H9 (cell line): ENCODE measurements around the gene NUDT7. TPM values are rescaled to one million over a fixed set of nuclear protein-coding genes. Genes with fewer than 3 reads are reported as not detected.

Source experiments
- DNase-seq: peaks from one replicate; pipeline ENCODE4 v3.0.0-alpha.2; 2017
- H2AFZ ChIP-seq: one replicate; pipeline ENCODE4 v1.6.1; 2013; ENCODE audit warnings: mild to moderate bottlenecking, low read length, control low read depth, moderate library complexity
- H2AK5ac ChIP-seq: 2 replicates; pipeline ENCODE4 v1.6.1; 2013; ENCODE audit warnings: low read length, control low read depth, mixed read lengths; ENCODE audit not compliant: insufficient read length
- H2BK120ac ChIP-seq: one replicate; pipeline ENCODE4 v1.6.1; 2013; ENCODE audit warnings: low read depth, mild to moderate bottlenecking, low read length, control low read depth, inconsistent platforms; ENCODE audit not compliant: poor library complexity, severe bottlenecking
- H2BK12ac ChIP-seq: 2 replicates; pipeline ENCODE4 v1.6.1; 2013; ENCODE audit warnings: low read length, control low read depth, mixed read lengths, low read depth; ENCODE audit not compliant: insufficient read length
- H2BK15ac ChIP-seq: 2 replicates; pipeline ENCODE4 v1.6.1; 2013; ENCODE audit warnings: low read depth, low read length, control low read depth
- H2BK20ac ChIP-seq: one replicate; pipeline ENCODE4 v1.6.1; 2013; ENCODE audit warnings: low read depth, mild to moderate bottlenecking, low read length, control low read depth, inconsistent platforms; ENCODE audit not compliant: poor library complexity, severe bottlenecking
- H2BK5ac ChIP-seq: 2 replicates; pipeline ENCODE4 v1.6.1; 2013; ENCODE audit warnings: low read length, control low read depth, mixed read lengths; ENCODE audit not compliant: insufficient read length
- H3K14ac ChIP-seq: 2 replicates; pipeline ENCODE4 v1.6.1; 2013; ENCODE audit warnings: low read length, control low read depth; ENCODE audit not compliant: insufficient read depth
- H3K18ac ChIP-seq: 2 replicates; pipeline ENCODE4 v1.6.1; 2013; ENCODE audit warnings: low read depth, mild to moderate bottlenecking, mixed read lengths, low read length, control low read depth; ENCODE audit not compliant: insufficient read length
- H3K23ac ChIP-seq: 2 replicates; pipeline ENCODE4 v1.6.1; 2013; ENCODE audit warnings: low read length, control low read depth, mixed read lengths, low read depth; ENCODE audit not compliant: insufficient read length
- H3K23me2 ChIP-seq: 2 replicates; pipeline ENCODE4 v1.6.1; 2013; ENCODE audit warnings: low read depth, mild to moderate bottlenecking, mixed read lengths, low read length, control low read depth; ENCODE audit not compliant: insufficient read length, poor library complexity, severe bottlenecking
- H3K27ac ChIP-seq: 2 replicates; pipeline ENCODE4 v1.5.1; 2013; ENCODE audit warnings: low read length, control low read depth, mixed read lengths, low read depth; ENCODE audit not compliant: insufficient read length
- H3K27me3 ChIP-seq: 2 replicates; pipeline ENCODE4 v1.6.1; 2013; ENCODE audit warnings: low read length, control low read depth, inconsistent platforms; ENCODE audit not compliant: insufficient read depth
- H3K4ac ChIP-seq: 2 replicates; pipeline ENCODE4 v1.6.1; 2013; ENCODE audit warnings: low read depth, mild to moderate bottlenecking, control low read depth, inconsistent platforms, low read length, moderate library complexity
- H3K4me1 ChIP-seq: 2 replicates; pipeline ENCODE4 v1.6.1; 2013; ENCODE audit warnings: low read length, control low read depth, inconsistent platforms; ENCODE audit not compliant: insufficient read depth
- H3K4me2 ChIP-seq: 2 replicates; pipeline ENCODE4 v1.6.1; 2013; ENCODE audit warnings: low read length, control low read depth, mixed read lengths; ENCODE audit not compliant: insufficient read length, insufficient read depth
- H3K56ac ChIP-seq: 2 replicates; pipeline ENCODE4 v1.6.1; 2013; ENCODE audit warnings: low read depth, mild to moderate bottlenecking, mixed read lengths, low read length, control low read depth; ENCODE audit not compliant: insufficient read length
- H3K79me1 ChIP-seq: 2 replicates; pipeline ENCODE4 v1.6.1; 2013; ENCODE audit warnings: low read depth, mild to moderate bottlenecking, moderate library complexity, low read length, control low read depth, inconsistent platforms; ENCODE audit not compliant: insufficient read depth, poor library complexity, severe bottlenecking
- H3K79me2 ChIP-seq: 2 replicates; pipeline ENCODE4 v1.6.1; 2013; ENCODE audit warnings: low read length, control low read depth, inconsistent platforms; ENCODE audit not compliant: insufficient read depth
- H3K9ac ChIP-seq: 2 replicates; pipeline ENCODE4 v1.6.1; 2013; ENCODE audit warnings: low read length, control low read depth, mixed read lengths; ENCODE audit not compliant: insufficient read length; ENCODE audit errors: extremely low read depth
- H3K9me3 ChIP-seq: one replicate; pipeline ENCODE4 v1.6.1; 2013; ENCODE audit warnings: low read depth, low read length, inconsistent platforms; ENCODE audit not compliant: control insufficient read depth
- H3T11ph ChIP-seq: one replicate; pipeline ENCODE4 v1.6.1; 2013; ENCODE audit warnings: mild to moderate bottlenecking, low read length, control low read depth, inconsistent platforms
- H4K20me1 ChIP-seq: one replicate; pipeline ENCODE4 v1.6.1; 2013; ENCODE audit not compliant: control insufficient read depth, insufficient read length, insufficient read depth
- H4K5ac ChIP-seq: 2 replicates; pipeline ENCODE4 v1.6.1; 2013; ENCODE audit warnings: low read depth, mild to moderate bottlenecking, mixed read lengths, low read length, control low read depth; ENCODE audit not compliant: insufficient read length
- H4K8ac ChIP-seq: replicated peaks from 2 replicates; pipeline ENCODE4 v1.6.1; 2013; ENCODE audit warnings: low read length, control low read depth, mixed read lengths, low read depth; ENCODE audit not compliant: insufficient read length
- H4K91ac ChIP-seq: 2 replicates; pipeline ENCODE4 v1.6.1; 2013; ENCODE audit warnings: low read depth, mild to moderate bottlenecking, moderate library complexity, mixed read lengths, low read length, control low read depth; ENCODE audit not compliant: insufficient read length
- H3K27ac Mint-ChIP-seq, 3 experiments: 2 replicates in 2 of 3; 3 replicates in 1 of 3; pipeline ENCODE4 v1.8.0; 2020 to 2021; ENCODE audit warnings: mixed read lengths in 3 of 3, mild to moderate bottlenecking in 1 of 3, moderate library complexity in 1 of 3
- H3K27me3 Mint-ChIP-seq: 2 replicates; pipeline ENCODE4 v1.8.0; 2021; ENCODE audit warnings: low read depth, mild to moderate bottlenecking, moderate library complexity, mixed read lengths
- H3K36me3 Mint-ChIP-seq, 3 experiments: 2 replicates in 2 of 3; 3 replicates in 1 of 3; pipeline ENCODE4 v1.8.0; 2020 to 2021; ENCODE audit warnings: low read depth in 3 of 3, mixed read lengths in 3 of 3; ENCODE audit not compliant: insufficient read depth in 1 of 3
- H3K4me1 Mint-ChIP-seq, 2 experiments: 2 replicates each; pipeline ENCODE4 v1.8.0; 2020; ENCODE audit warnings: mixed read lengths in 2 of 2
- H3K4me3 Mint-ChIP-seq, 2 experiments: 2 replicates in 1 of 2; 3 replicates in 1 of 2; pipeline ENCODE4 v1.8.0; 2020 to 2021; ENCODE audit warnings: mild to moderate bottlenecking in 2 of 2, mixed read lengths in 2 of 2, moderate library complexity in 1 of 2
- H3K9me3 Mint-ChIP-seq, 2 experiments: 2 replicates in 1 of 2; 3 replicates in 1 of 2; pipeline ENCODE4 v1.8.0; 2020; ENCODE audit warnings: mild to moderate bottlenecking in 2 of 2, mixed read lengths in 2 of 2, moderate library complexity in 1 of 2
- WGBS: extraction: QIAGEN DNeasy Blood & Tissue Kit; methylation state at CpG from one replicate; pipeline ENCODE4 v1.1.7; 2013; ENCODE audit warnings: missing lambda C conversion rate, low lambda C conversion rate, mixed read lengths; ENCODE audit not compliant: insufficient read length; ENCODE audit errors: extremely low coverage; 5-methylcytosine and 5-hydroxymethylcytosine counted together
- total RNA-seq: library from RNA; stranded (reverse); gene quantifications from 2 replicates; pipeline ENCODE4 v1.2.1, GENCODE V29; 2021
- TF ChIP-seq, protein P1 (sequence below): fragments of 200-600 bp; sonication (generic); conservative IDR thresholded peaks from 3 replicates; pipeline ENCODE4 v1.8.0; 2021; ENCODE audit warnings: antibody characterized with exemption, mild to moderate bottlenecking

The NUDT7 gene
- total RNA-seq, 1 experiment from 2014 or later, result 6.8 TPM

DNA sequence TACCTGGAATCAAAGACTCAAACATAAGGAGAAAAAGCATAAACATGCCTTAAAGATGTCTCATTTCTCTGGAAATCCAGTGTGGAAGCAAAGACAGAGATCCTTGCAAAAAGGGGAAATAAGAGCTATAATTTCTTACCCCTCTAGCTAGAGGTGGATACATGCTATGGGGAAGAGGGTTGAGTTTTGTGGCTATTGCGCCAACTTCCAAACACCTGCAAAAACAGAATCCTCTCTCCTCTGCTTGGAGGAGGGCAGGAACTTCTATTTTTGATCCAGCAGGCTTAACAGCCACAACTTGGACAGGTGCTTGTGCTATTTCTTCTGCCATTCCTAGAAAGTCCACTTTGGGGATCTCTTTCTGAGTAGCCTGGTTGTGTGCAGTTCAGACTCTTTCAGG is 21.5 kb upstream of the NUDT7 start:
- Histone ChIP-seq H2BK20ac (no peak overlapping the region), H3T11ph (no peak overlapping the region), H2AFZ (no peak overlapping the region), H3K4me1 (no peaks in the 10 kb centered on the region), H3K4me2 (no peak overlapping the region), H2BK12ac (no peak overlapping the region), H2AK5ac (no peak overlapping the region), H4K5ac (no peak overlapping the region), H3K27me3 (no peaks in the 10 kb centered on the region), H3K4ac (no peak overlapping the region), H3K9ac (no peak overlapping the region), H3K23me2 (no peaks in the 10 kb centered on the region), H3K27ac (no peak overlapping the region), H3K18ac (no peak overlapping the region), H3K23ac (no peak overlapping the region), H4K8ac (no peak overlapping the region), H3K79me1 (no peaks in the 10 kb centered on the region), H4K20me1 (no peaks in the 10 kb centered on the region), H3K56ac (no peak overlapping the region), H2BK120ac (no peak overlapping the region), H3K9me3 (no peaks in the 10 kb centered on the region), H4K91ac (no peak overlapping the region), H2BK5ac (no peak overlapping the region), H3K79me2 (no peaks in the 10 kb centered on the region), H3K14ac (no peak overlapping the region), H2BK15ac (no peak overlapping the region)
- TF ChIP-seq, protein P1, sequence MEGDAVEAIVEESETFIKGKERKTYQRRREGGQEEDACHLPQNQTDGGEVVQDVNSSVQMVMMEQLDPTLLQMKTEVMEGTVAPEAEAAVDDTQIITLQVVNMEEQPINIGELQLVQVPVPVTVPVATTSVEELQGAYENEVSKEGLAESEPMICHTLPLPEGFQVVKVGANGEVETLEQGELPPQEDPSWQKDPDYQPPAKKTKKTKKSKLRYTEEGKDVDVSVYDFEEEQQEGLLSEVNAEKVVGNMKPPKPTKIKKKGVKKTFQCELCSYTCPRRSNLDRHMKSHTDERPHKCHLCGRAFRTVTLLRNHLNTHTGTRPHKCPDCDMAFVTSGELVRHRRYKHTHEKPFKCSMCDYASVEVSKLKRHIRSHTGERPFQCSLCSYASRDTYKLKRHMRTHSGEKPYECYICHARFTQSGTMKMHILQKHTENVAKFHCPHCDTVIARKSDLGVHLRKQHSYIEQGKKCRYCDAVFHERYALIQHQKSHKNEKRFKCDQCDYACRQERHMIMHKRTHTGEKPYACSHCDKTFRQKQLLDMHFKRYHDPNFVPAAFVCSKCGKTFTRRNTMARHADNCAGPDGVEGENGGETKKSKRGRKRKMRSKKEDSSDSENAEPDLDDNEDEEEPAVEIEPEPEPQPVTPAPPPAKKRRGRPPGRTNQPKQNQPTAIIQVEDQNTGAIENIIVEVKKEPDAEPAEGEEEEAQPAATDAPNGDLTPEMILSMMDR, result no peak
- Mint-ChIP-seq H3K36me3 (no peaks in the 10 kb centered on the region), H3K27ac (no peak overlapping the region), H3K4me1 (peaks cover 4% of the 10 kb centered on the region in 2 experiments; a peak in 1 of 4 replicates), H3K4me3 (no peak overlapping the region), H3K9me3 (no peaks in the 10 kb centered on the region; a peak in 1 of 5 replicates), H3K27me3 (peaks cover 3% of the 10 kb centered on the region; the same call in 1 of the 2 replicates)
- no peak for DNase-seq
- WGBS, result no CpG with 5 or more reads among the region's 1 CpG
